ENCODE data around the gene F10. TPM values are rescaled to one million over a fixed set of nuclear protein-coding genes. Genes with fewer than 3 reads are reported as not detected.

The F10 gene
- total RNA-seq, 1 donor from 2014 or later: not detected

Other genes starting within 250 kb of the F10 start
- gene MCF2L, start 153.6 kb upstream of the F10 start, total RNA-seq: 7.8 and 51.4 TPM in 2 replicates
- gene F7, start 17.0 kb upstream of the F10 start, total RNA-seq: not detected in 2 replicates
- gene PROZ, start 35.8 kb downstream of the F10 start, total RNA-seq: 0.17 TPM in 1 of 2 replicates, not detected in the other
- gene PCID2, start 85.9 kb downstream of the F10 start, total RNA-seq: 64.5 and 74.5 TPM in 2 replicates
- gene CUL4A, start 86.8 kb downstream of the F10 start, total RNA-seq: 148 and 193 TPM in 2 replicates
- 207 and 221 TPM in 2 replicates for gene LAMP1, start 174.4 kb downstream of the F10 start, total RNA-seq
- gene GRTP1, start 241.3 kb downstream of the F10 start, total RNA-seq: 1.1 and 1.5 TPM in 2 replicates

All from dermis blood vessel endothelial cell (primary cell).